Fibroblast of lung (primary cell): ENCODE data around the gene ENTHD1. TPM values are rescaled to one million over a fixed set of nuclear protein-coding genes. Genes with fewer than 3 reads are reported as not detected.

Source experiments
- DNase-seq, 2 donors: peaks; one replicate each; pipeline versions ENCODE4 v3.0.0 to v3.0.0-alpha.2; 2010; ENCODE audit warnings: low read depth in 2 of 2
- H2AFZ ChIP-seq: 2 replicates; pipeline ENCODE4 v1.5.1; 2012; ENCODE audit warnings: low read length, control low read depth, inconsistent platforms
- H3K27ac ChIP-seq: 2 replicates; pipeline ENCODE4 v1.5.1; 2011; ENCODE audit warnings: low read length, control low read depth; ENCODE audit not compliant: insufficient read depth
- H3K27me3 ChIP-seq: 2 replicates; pipeline ENCODE4 v1.5.1; 2011; ENCODE audit warnings: mild to moderate bottlenecking, low read length; ENCODE audit not compliant: control insufficient read depth, insufficient read depth
- H3K36me3 ChIP-seq: 2 replicates; pipeline ENCODE4 v1.5.1; 2011; ENCODE audit warnings: low read length; ENCODE audit not compliant: control insufficient read depth, insufficient read depth
- H3K4me1 ChIP-seq: 2 replicates; pipeline ENCODE4 v1.5.1; 2011; ENCODE audit warnings: low read length; ENCODE audit not compliant: control insufficient read depth, insufficient read depth; ENCODE audit errors: extremely low read depth
- H3K4me2 ChIP-seq: 2 replicates; pipeline ENCODE4 v1.5.1; 2011; ENCODE audit warnings: low read length, control low read depth; ENCODE audit not compliant: insufficient read depth; ENCODE audit errors: extremely low read depth
- H3K4me3 ChIP-seq, 4 experiments: fragments of 200-600 bp in 1 of 4; sonication (generic) in 1 of 4; replicated peaks in 1 of 4; 2 replicates each; pipeline ENCODE4 v1.5.1; 2011 to 2016; ENCODE audit warnings: low read length in 4 of 4, low read depth in 3 of 4, mild to moderate bottlenecking in 3 of 4, control low read depth in 2 of 4, inconsistent platforms in 1 of 4, mixed read lengths in 1 of 4; ENCODE audit not compliant: insufficient read depth in 1 of 4; ENCODE audit errors: control extremely low read depth in 1 of 4
- H3K79me2 ChIP-seq: 2 replicates; pipeline ENCODE4 v1.5.1; 2012; ENCODE audit warnings: mild to moderate bottlenecking, low read length, inconsistent platforms; ENCODE audit not compliant: control insufficient read depth, insufficient read depth
- H3K9ac ChIP-seq: 2 replicates; pipeline ENCODE4 v1.5.1; 2011; ENCODE audit warnings: mild to moderate bottlenecking, low read length, control low read depth; ENCODE audit not compliant: insufficient read depth
- H3K9me3 ChIP-seq: 2 replicates; pipeline ENCODE4 v1.5.1; 2012; ENCODE audit warnings: low read depth, low read length; ENCODE audit not compliant: control insufficient read depth, insufficient read depth
- H4K20me1 ChIP-seq: 2 replicates; pipeline ENCODE4 v1.5.1; 2011; ENCODE audit warnings: low read length; ENCODE audit not compliant: control insufficient read depth, insufficient read depth; ENCODE audit errors: extremely low read depth
- CTCF ChIP-seq, 2 donors: IDR thresholded peaks in 1 of 2; conservative IDR thresholded peaks in 1 of 2; 1 replicate in 1 of 2; 2 replicates in 1 of 2; pipeline ENCODE4 v1.5.1; 2011 to 2012; ENCODE audit warnings: low read length in 2 of 2, control low read depth in 1 of 2, inconsistent platforms in 1 of 2, low read depth in 1 of 2, mild to moderate bottlenecking in 1 of 2
- EZH2 ChIP-seq: IDR thresholded peaks from 2 replicates; pipeline ENCODE4 v1.5.1; 2012; ENCODE audit warnings: low read length, control low read depth, mild to moderate bottlenecking; ENCODE audit errors: missing control alignments
- polyA plus RNA-seq, 2 donors: library from polyadenylated mRNA; depleted of rRNA in 1 of 2; stranded (reverse) in 1 of 2; unstranded in 1 of 2; fragments of >200 nt; gene quantifications; 2 replicates each; pipeline ENCODE4 v1.2.1, GENCODE V29; 2011 to 2012; ENCODE audit warnings: missing spikeins in 1 of 2
- total RNA-seq: library from RNA; depleted of rRNA; stranded (reverse); fragments of >200 nt; gene quantifications from 2 replicates; pipeline ENCODE4 v1.2.1, GENCODE V29; 2014

The ENTHD1 gene
- total and polyA plus RNA-seq, 2 donors (not counting 1 experiment from before 2014, with no cell fraction given): not detected

DNA sequence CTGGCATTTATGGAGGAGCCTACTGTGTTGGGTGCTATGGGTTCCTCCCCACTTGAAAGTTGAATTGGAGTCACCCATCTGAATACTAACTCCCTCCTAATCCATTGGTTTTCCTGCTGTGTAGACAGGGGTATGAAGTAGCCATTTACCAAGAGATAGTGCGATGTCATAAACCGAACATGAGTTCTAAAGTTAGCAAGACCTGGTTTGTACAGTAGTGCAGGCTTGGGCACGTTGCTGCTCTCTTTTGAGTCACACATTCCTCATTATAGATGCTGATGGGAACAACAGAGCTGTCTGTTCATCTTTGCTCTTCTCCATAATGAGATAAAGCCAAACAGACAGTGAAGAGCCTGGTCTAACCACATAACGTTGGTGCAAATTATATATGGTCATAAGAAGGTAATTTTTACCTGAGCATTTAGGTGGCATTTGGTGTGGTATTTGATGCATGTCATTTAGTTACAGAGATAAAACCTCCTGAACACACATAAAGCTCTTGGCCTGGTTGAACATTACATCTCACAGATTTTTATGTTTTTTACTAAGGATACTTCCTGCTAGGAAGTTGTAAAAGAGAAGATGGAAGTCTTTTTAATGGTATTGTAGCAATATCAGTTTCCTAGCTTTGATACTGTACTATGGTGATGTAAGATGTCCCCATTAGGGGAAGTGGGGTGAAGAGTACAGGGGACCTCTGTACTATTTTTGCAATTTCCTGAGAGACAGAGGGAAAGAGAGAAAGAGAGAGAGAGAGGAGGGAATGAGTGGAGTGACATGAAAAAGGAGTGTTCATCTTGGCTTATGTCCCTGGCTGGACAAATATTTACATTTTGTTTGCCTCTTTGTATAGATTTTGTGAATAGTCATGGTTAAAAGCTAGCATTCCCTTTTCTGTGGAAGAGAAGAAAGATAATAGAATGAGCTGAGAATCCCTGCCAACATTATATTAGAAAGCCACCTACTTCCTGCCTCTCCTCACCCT lies 35.3 kb upstream of the ENTHD1 start:
- no peak for TF ChIP-seq CTCF (conservative IDR thresholded peaks at IDR 0.05 in 1 of 2, IDR thresholded peaks at IDR 0.05 in 1 of 2; ENCODE audit: low read depth in 1 of 2, low read length in 2 of 2)
- TF ChIP-seq EZH2: no peak
- H3K27ac ChIP-seq: no peak overlapping the region
- H3K4me1 ChIP-seq: no peaks in the 10 kb centered on the region
- H3K4me3 ChIP-seq: no peak overlapping the region
- H3K4me2 ChIP-seq: no peak overlapping the region
- no peaks in the 10 kb centered on the region for H3K9me3 ChIP-seq
- no peaks in the 10 kb centered on the region for H4K20me1 ChIP-seq
- no peaks in the 10 kb centered on the region for H3K36me3 ChIP-seq
- no peak for DNase-seq
- H3K79me2 ChIP-seq: no peaks in the 10 kb centered on the region
- no peak overlapping the region for H3K9ac ChIP-seq
- H3K27me3 ChIP-seq: peaks cover 35% of the 10 kb centered on the region
- H2AFZ ChIP-seq: no peak overlapping the region

DNA sequence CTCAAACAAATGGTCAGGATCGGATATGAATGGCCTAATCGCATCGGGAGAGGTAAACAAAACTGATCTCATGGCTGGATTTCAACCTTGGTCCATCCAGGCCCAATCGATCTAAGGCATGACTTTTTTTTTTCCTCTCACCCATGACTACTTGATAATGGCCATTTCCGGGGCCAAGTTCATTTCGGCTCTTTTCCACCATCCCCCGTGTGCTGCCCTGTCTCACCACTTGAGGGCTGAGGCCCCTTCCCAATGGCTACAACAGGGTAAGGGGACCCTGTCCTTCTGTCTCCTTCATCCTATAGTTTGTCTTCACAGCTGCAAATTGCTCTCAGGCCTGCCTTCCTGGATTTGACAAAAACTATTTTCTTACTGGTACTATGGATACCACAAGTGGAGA lies 34.0 kb upstream of the ENTHD1 start:
- H3K4me3 ChIP-seq: no peak overlapping the region
- H3K79me2 ChIP-seq: no peaks in the 10 kb centered on the region
- H2AFZ ChIP-seq: no peak overlapping the region
- H3K9me3 ChIP-seq: no peaks in the 10 kb centered on the region
- no peaks in the 10 kb centered on the region for H3K4me1 ChIP-seq
- TF ChIP-seq EZH2: no peak
- TF ChIP-seq CTCF (conservative IDR thresholded peaks at IDR 0.05 in 1 of 2, IDR thresholded peaks at IDR 0.05 in 1 of 2; ENCODE audit: low read depth in 1 of 2, low read length in 2 of 2): peak in 1 of 2 donors; percentile 13
- no peak overlapping the region for H3K27ac ChIP-seq
- peaks cover 35% of the 10 kb centered on the region for H3K27me3 ChIP-seq
- DNase-seq: no peak
- H3K36me3 ChIP-seq: no peaks in the 10 kb centered on the region
- no peak overlapping the region for H3K4me2 ChIP-seq
- H3K9ac ChIP-seq: no peak overlapping the region
- H4K20me1 ChIP-seq: no peaks in the 10 kb centered on the region

GRCh38 chr22:39926753-39927152 lies 33.2 kb upstream of the ENTHD1 start:
- H3K79me2 ChIP-seq: no peaks in the 10 kb centered on the region
- H3K27me3 ChIP-seq: peaks cover 35% of the 10 kb centered on the region
- H3K36me3 ChIP-seq: no peaks in the 10 kb centered on the region
- no peak for DNase-seq
- TF ChIP-seq EZH2 (no peak), CTCF (conservative IDR thresholded peaks at IDR 0.05 in 1 of 2, IDR thresholded peaks at IDR 0.05 in 1 of 2; ENCODE audit: low read depth in 1 of 2, low read length in 2 of 2) (no peak)
- H4K20me1 ChIP-seq: no peaks in the 10 kb centered on the region
- no peak overlapping the region for H3K27ac ChIP-seq
- H3K9ac ChIP-seq: no peak overlapping the region
- H3K9me3 ChIP-seq: no peaks in the 10 kb centered on the region
- no peak overlapping the region for H2AFZ ChIP-seq
- H3K4me1 ChIP-seq: no peaks in the 10 kb centered on the region
- H3K4me3 ChIP-seq: no peak overlapping the region
- H3K4me2 ChIP-seq: no peak overlapping the region
